HL-60 (cell line): ENCODE results near the gene SEMA3B.
A peak's percentile ranks its signal among the peaks of the same experiment; 100 is the strongest.

ENCODE experiments used
- DNase-seq, 2 experiments: peaks; one replicate each; pipeline ENCODE4 v3.0.0-alpha.2; 2010 to 2020; ENCODE audit warnings: low read depth in 1 of 2, low spot score in 1 of 2
- H3K27ac ChIP-seq: fragments of 250-450 bp; sonication (Bioruptor Pico); replicated peaks from 2 replicates; pipeline ENCODE4 v1.5.1; 2020; ENCODE audit warnings: mild to moderate bottlenecking, moderate library complexity
- H3K27me3 ChIP-seq: fragments of 250-450 bp; sonication (Bioruptor Pico); 2 replicates; pipeline ENCODE4 v1.5.1; 2021; ENCODE audit warnings: mild to moderate bottlenecking, moderate library complexity; ENCODE audit not compliant: insufficient read depth, poor library complexity, severe bottlenecking
- H3K4me3 ChIP-seq: replicated peaks from 2 replicates; pipeline ENCODE4 v1.5.1; 2011; ENCODE audit warnings: mild to moderate bottlenecking, control low read depth, low read length; ENCODE audit not compliant: insufficient read depth
- GABPA ChIP-seq: IDR thresholded peaks from 2 replicates; pipeline ENCODE4 v1.6.1; 2012; ENCODE audit warnings: low read depth
- POLR2AphosphoS5 ChIP-seq: IDR thresholded peaks from 2 replicates; pipeline ENCODE4 v1.6.1; 2012; ENCODE audit warnings: low read depth
- SPI1 ChIP-seq: IDR thresholded peaks from 2 replicates; pipeline ENCODE4 v1.6.1; 2012; ENCODE audit warnings: low read depth, mild to moderate bottlenecking, borderline replicate concordance
- TF ChIP-seq, protein P1 (sequence below): IDR thresholded peaks from one replicate; pipeline ENCODE4 v1.5.1; 2011; ENCODE audit warnings: low read length, control low read depth, inconsistent platforms; ENCODE audit not compliant: insufficient read depth
- TF ChIP-seq, protein P2 (sequence below): IDR thresholded peaks from 2 replicates; pipeline ENCODE4 v1.6.1; 2012; ENCODE audit warnings: low read depth; ENCODE audit not compliant: insufficient replicate concordance

SEMA3B gene

DNA sequence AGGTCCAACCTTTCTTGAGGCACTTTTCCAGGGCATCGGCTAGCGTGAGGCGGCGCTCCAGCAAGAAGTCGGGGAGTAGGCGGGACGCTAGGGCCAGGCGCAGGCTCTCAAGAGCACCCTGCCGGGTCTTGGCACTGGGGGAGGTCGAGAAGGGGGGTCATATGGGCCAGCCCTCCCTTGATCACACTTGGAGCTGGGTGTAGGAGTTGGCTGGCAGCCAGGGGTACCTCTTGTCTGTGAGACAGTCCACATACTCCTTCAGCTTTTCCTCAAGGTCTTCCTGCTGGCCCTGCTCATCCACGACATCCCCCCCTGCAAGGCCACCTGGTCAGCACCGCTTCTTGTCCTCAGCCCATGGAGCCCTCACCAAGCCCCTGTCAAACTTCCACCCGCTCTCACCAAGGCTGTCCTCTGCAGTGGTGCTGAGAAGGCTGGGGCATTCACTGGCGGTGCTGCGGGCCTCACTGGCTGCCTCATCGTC lies 21.3 kb downstream of the SEMA3B start:
- Histone ChIP-seq H3K27ac (no peak overlapping the region), H3K27me3 (no peaks in the 10 kb centered on the region), H3K4me3 (no peak overlapping the region)
- no peak for DNase-seq
- TF ChIP-seq SPI1 (no peak), GABPA (no peak), POLR2AphosphoS5 (no peak)
- TF ChIP-seq, protein P1, sequence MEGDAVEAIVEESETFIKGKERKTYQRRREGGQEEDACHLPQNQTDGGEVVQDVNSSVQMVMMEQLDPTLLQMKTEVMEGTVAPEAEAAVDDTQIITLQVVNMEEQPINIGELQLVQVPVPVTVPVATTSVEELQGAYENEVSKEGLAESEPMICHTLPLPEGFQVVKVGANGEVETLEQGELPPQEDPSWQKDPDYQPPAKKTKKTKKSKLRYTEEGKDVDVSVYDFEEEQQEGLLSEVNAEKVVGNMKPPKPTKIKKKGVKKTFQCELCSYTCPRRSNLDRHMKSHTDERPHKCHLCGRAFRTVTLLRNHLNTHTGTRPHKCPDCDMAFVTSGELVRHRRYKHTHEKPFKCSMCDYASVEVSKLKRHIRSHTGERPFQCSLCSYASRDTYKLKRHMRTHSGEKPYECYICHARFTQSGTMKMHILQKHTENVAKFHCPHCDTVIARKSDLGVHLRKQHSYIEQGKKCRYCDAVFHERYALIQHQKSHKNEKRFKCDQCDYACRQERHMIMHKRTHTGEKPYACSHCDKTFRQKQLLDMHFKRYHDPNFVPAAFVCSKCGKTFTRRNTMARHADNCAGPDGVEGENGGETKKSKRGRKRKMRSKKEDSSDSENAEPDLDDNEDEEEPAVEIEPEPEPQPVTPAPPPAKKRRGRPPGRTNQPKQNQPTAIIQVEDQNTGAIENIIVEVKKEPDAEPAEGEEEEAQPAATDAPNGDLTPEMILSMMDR, result no peak
- TF ChIP-seq, protein P2, sequence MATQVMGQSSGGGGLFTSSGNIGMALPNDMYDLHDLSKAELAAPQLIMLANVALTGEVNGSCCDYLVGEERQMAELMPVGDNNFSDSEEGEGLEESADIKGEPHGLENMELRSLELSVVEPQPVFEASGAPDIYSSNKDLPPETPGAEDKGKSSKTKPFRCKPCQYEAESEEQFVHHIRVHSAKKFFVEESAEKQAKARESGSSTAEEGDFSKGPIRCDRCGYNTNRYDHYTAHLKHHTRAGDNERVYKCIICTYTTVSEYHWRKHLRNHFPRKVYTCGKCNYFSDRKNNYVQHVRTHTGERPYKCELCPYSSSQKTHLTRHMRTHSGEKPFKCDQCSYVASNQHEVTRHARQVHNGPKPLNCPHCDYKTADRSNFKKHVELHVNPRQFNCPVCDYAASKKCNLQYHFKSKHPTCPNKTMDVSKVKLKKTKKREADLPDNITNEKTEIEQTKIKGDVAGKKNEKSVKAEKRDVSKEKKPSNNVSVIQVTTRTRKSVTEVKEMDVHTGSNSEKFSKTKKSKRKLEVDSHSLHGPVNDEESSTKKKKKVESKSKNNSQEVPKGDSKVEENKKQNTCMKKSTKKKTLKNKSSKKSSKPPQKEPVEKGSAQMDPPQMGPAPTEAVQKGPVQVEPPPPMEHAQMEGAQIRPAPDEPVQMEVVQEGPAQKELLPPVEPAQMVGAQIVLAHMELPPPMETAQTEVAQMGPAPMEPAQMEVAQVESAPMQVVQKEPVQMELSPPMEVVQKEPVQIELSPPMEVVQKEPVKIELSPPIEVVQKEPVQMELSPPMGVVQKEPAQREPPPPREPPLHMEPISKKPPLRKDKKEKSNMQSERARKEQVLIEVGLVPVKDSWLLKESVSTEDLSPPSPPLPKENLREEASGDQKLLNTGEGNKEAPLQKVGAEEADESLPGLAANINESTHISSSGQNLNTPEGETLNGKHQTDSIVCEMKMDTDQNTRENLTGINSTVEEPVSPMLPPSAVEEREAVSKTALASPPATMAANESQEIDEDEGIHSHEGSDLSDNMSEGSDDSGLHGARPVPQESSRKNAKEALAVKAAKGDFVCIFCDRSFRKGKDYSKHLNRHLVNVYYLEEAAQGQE, result no peak

DNA sequence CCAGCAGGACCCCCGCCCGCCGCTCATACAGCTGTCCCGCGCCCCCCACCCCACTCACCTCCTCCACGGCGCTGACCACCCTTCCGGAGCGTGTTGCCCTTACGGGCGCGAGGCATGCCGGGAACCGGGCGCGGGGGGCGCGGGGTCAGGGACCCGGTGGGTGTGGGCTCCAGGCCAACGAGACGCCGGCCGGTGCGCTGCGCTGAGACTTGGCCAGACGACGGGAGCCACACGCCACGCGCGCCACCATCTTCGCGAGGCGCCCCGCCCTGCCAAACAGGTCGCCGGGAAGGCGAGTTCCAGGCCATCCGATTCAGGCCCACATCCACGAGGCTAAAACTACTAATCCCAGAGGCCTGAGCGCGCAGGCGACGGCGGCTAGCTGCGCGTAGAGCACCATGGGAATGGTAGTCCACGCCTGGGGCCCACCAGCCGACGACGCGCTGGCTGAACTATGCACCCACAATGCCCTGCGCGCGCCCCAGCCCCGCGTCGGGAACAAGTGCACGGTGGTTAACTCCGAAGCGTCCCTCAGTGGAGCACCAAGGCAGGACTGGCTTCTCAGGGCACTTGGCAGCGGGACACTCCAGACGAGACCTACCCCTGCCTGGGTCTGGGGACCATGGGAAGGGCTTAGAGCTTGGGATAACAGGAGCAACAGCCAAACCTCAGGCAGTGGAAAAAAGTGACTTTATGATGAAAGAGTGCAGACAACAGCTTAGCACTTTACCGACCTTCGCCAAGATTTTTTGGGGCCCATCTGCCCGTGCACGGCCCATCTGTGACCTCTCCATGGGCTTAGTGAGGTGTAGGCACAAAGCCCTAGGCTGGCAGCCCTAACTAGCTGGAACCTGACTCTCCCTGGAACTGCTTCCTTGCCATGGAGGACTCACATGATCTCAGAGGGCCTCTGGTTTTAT lies 23.5 kb downstream of the SEMA3B start, which contains the start of gene IFRD2:
TSS of gene IFRD2 (minus strand) at position 271 of the 920 bp plus-strand sequence. CDS start at position 116, 155 bp downstream.
- Histone ChIP-seq H3K27me3 (no peaks in the 10 kb centered on the region), H3K4me3 (peak within 1 kb of the TSS; percentile 92), H3K27ac (peak within 1 kb of the TSS; percentile 85)
- TF ChIP-seq SPI1, result no peak
- TF ChIP-seq, protein P2, result peak; percentile 22
- TF ChIP-seq GABPA, result peak; percentile 52; the same call in 1 of the 2 replicates
- TF ChIP-seq POLR2AphosphoS5, result peak; percentile 88
- TF ChIP-seq, protein P1, result no peak
- peak; percentile 98 for DNase-seq

DNA sequence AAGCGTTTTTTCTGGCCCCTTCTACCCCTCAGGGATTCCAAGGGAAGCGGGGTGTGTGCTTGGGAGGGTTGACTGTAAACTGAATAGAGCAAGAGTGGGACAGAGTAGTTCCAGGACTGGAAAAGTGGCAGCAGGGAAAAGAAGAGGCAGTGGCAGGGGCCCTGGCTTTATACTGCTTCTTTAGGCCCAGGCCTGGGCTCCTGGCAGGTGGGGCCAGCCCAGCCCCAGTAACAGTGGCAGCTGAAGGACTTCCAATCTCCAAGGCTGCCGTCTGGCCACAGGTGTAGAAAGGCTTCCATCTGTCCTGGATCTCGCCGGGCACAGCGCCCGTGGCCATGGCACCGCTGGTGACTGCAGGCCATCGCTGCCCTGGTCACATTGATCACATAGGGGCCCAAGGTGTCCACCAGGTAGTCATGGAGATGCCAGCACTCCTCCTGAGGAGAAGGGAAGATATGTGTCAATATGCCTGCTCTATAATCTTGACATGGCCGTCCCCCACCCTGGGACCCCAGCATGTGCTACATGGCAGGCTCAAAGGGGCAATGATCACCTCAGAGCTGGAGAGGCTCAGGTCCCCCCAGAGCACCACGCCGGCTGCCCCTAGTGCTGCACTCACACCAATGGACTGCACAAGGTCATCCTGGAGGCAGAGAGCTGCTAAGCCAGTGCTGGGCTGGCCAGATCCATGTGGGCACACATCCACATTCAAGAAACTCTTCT lies 24.3 kb downstream of the SEMA3B start:
- H3K27ac ChIP-seq, result peak overlapping the region; percentile 85
- DNase-seq, result no peak
- no peak overlapping the region; the same call in 1 of the 2 replicates for H3K4me3 ChIP-seq
- TF ChIP-seq SPI1 (no peak), GABPA (no peak), POLR2AphosphoS5 (no peak)
- TF ChIP-seq, protein P2, result no peak
- TF ChIP-seq, protein P1, result no peak
- H3K27me3 ChIP-seq, result no peaks in the 10 kb centered on the region
